ENCODE results near the gene CTDSPL2. TPM values are rescaled to one million over a fixed set of nuclear protein-coding genes. Genes with fewer than 3 reads are reported as not detected.

The CTDSPL2 gene
- total and polyA plus RNA-seq, 2 of the 8 experiments (the other 6 are each of a cell fraction or from before 2014, with no cell fraction given): 25.2 to 64.7 TPM

- TF ChIP-seq E2F6 (IDR thresholded peaks at IDR 0.05) (peak; percentile 78), NRF1 (IDR thresholded peaks at IDR 0.05; ENCODE audit: low read depth, low read length) (no peak), POU5F1 (IDR thresholded peaks at IDR 0.05; ENCODE audit: low read depth, low read length) (no peak), JUND (IDR thresholded peaks at IDR 0.05; ENCODE audit: low read length) (peak; percentile 79), POLR2A (IDR thresholded peaks at IDR 0.05; ENCODE audit: control extremely low read depth in 1 of 2, low read depth in 2 of 2, low read length in 2 of 2) (peak; percentile 74 to 81; a peak in 2 of 3 replicates), GABPA (IDR thresholded peaks at IDR 0.05; ENCODE audit: borderline replicate concordance, insufficient read depth, low read length) (no peak), BACH1 (IDR thresholded peaks at IDR 0.05; ENCODE audit: low read length) (no peak; the same call in 1 of the 2 replicates), FOSL1 (IDR thresholded peaks at IDR 0.05; ENCODE audit: insufficient read depth, low read depth, low read length) (no peak), KDM5A (IDR thresholded peaks at IDR 0.05; ENCODE audit: low read length) (no peak), CBX8 (IDR thresholded peaks at IDR 0.05; ENCODE audit: borderline replicate concordance, low read depth, low read length) (no peak), CEBPB (IDR thresholded peaks at IDR 0.05; ENCODE audit: low read depth, low read length) (no peak), EGR1 (IDR thresholded peaks at IDR 0.05; ENCODE audit: borderline replicate concordance, low read depth, low read length) (no peak), TBP (IDR thresholded peaks at IDR 0.05; ENCODE audit: low read depth, low read length) (peak; percentile 84), EZH2 (IDR thresholded peaks at IDR 0.05; ENCODE audit: low read depth, low read length, severe bottlenecking) (no peak), CTCF (IDR thresholded peaks at IDR 0.05; ENCODE audit: control extremely low read depth in 1 of 3, insufficient read depth in 1 of 3, low read depth in 1 of 3, low read length in 3 of 3) (no peak), CREB1 (IDR thresholded peaks at IDR 0.05) (peak; percentile 73; the same call in 1 of the 2 replicates), POLR2AphosphoS5 (IDR thresholded peaks at IDR 0.05; ENCODE audit: low read depth, low read length) (peak; percentile 85; the same call in 1 of the 2 replicates), ZNF274 (IDR thresholded peaks at IDR 0.05; ENCODE audit: borderline replicate concordance, extremely low read depth, low read length) (no peak)
- TF ChIP-seq, protein P1, sequence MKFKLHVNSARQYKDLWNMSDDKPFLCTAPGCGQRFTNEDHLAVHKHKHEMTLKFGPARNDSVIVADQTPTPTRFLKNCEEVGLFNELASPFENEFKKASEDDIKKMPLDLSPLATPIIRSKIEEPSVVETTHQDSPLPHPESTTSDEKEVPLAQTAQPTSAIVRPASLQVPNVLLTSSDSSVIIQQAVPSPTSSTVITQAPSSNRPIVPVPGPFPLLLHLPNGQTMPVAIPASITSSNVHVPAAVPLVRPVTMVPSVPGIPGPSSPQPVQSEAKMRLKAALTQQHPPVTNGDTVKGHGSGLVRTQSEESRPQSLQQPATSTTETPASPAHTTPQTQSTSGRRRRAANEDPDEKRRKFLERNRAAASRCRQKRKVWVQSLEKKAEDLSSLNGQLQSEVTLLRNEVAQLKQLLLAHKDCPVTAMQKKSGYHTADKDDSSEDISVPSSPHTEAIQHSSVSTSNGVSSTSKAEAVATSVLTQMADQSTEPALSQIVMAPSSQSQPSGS (IDR thresholded peaks at IDR 0.05; ENCODE audit: low read length): no peak
- TF ChIP-seq, protein P2, sequence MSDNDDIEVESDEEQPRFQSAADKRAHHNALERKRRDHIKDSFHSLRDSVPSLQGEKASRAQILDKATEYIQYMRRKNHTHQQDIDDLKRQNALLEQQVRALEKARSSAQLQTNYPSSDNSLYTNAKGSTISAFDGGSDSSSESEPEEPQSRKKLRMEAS (IDR thresholded peaks at IDR 0.05): peak; percentile 90
Observed at GRCh38 chr15:44536962-44537734, 109.7 kb downstream of the CTDSPL2 start, which contains the start of gene EIF3J (continued).
